ENCODE results near the gene ZFR2.

GRCh38 chr19:3907626-3908265 lies 38.9 kb upstream of the ZFR2 start:
- no peak for TF ChIP-seq POLR2AphosphoS5 (IDR thresholded peaks at IDR 0.05)
- no peak for TF ChIP-seq CTCF (IDR thresholded peaks at IDR 0.05)
- no peak for TF ChIP-seq POLR2A (IDR thresholded peaks at IDR 0.05)
